ENCODE measurements around the gene LTBP4.

The LTBP4 gene

DNA sequence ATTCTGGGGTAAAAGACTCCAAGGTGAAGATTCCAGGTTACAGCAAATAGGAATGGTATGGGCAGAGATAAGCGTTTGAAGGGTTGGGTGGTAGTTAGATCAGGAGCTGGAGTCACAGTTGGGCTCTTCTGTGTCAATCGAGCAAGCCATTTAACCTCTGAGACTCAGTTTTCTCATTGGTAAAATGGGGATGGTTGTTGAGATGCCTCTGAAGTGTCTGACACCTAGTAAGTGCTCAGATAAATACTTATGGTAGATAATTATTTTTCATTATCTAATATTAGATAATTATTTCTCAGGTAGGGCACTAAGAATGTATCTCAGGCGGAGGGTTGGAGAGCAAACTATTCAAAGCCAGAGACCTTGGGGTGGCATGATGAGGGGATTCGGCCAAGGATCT lies 7.8 kb downstream of the LTBP4 start:
- no peak overlapping the region; a peak in 1 of 4 replicates for H3K4me3 ChIP-seq (ENCODE audit: low read depth in 1 of 2, low read length in 2 of 2)
- no peak overlapping the region for H3K27ac ChIP-seq (ENCODE audit: low read length)
- H2AFZ ChIP-seq (ENCODE audit: low read depth, low read length) = no peak overlapping the region
- no peaks in the 10 kb centered on the region for H3K9me3 ChIP-seq (ENCODE audit: insufficient read depth, low read length, severe bottlenecking)
- H3K27me3 ChIP-seq (ENCODE audit: insufficient read depth, low read length, poor library complexity) = peaks cover 12% of the 10 kb centered on the region
- DNase-seq = no peak
- ATAC-seq (ENCODE audit: insufficient read depth, low read depth) = no peak
- TF ChIP-seq, protein P1, sequence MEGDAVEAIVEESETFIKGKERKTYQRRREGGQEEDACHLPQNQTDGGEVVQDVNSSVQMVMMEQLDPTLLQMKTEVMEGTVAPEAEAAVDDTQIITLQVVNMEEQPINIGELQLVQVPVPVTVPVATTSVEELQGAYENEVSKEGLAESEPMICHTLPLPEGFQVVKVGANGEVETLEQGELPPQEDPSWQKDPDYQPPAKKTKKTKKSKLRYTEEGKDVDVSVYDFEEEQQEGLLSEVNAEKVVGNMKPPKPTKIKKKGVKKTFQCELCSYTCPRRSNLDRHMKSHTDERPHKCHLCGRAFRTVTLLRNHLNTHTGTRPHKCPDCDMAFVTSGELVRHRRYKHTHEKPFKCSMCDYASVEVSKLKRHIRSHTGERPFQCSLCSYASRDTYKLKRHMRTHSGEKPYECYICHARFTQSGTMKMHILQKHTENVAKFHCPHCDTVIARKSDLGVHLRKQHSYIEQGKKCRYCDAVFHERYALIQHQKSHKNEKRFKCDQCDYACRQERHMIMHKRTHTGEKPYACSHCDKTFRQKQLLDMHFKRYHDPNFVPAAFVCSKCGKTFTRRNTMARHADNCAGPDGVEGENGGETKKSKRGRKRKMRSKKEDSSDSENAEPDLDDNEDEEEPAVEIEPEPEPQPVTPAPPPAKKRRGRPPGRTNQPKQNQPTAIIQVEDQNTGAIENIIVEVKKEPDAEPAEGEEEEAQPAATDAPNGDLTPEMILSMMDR (IDR thresholded peaks at IDR 0.05; ENCODE audit: borderline replicate concordance, extremely low read depth, low read length, poor library complexity, severe bottlenecking) = no peak
- TF ChIP-seq EZH2 (IDR thresholded peaks at IDR 0.05; ENCODE audit: borderline replicate concordance, low read depth, low read length, severe bottlenecking) = no peak
- H3K79me2 ChIP-seq (ENCODE audit: insufficient read depth, low read length) = no peaks in the 10 kb centered on the region
- H3K36me3 ChIP-seq (ENCODE audit: insufficient read depth, low read length) = no peaks in the 10 kb centered on the region
- H3K4me2 ChIP-seq (ENCODE audit: insufficient read depth, low read length) = no peak overlapping the region
- H3K9ac ChIP-seq (ENCODE audit: low read depth, low read length) = no peak overlapping the region
- H3K4me1 ChIP-seq (ENCODE audit: insufficient read depth, low read length) = peaks cover 36% of the 10 kb centered on the region
- H4K20me1 ChIP-seq (ENCODE audit: insufficient read depth, low read length) = peaks cover 3% of the 10 kb centered on the region; the same call in 1 of the 2 replicates

DNA sequence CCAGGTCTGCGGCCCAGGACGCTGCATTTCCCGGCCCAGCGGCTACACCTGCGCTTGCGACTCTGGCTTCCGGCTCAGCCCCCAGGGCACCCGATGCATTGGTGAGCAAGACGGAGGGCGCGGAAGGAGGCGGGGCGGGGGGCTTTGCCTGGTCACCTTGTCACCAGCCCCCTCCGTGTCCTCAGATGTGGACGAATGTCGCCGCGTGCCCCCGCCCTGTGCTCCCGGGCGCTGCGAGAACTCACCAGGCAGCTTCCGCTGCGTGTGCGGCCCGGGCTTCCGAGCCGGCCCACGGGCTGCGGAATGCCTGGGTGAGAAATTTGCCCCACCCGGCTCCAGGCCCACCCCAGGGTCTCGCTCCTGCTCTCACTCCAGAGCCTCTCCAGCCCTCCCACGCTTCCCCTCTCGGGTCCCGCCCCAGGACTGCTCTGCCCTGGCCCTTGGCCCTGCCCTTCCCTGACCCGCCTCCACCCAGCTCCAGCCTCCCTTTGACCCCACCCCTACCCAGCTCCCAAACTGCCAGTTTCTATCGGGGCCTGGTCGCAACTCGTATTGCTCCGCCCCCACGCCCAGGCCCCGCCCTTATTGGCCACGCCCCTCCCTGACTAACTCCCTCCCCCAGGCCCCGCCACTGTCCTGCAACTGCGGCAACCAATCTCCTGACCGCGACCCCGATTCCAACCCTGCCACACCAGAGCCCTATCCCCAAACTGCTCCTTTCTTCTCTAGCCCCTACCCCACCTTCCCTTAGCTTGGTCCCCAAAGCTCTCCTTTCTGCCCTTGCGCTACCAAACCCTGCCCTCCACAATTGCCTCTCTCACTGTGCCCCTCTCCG lies 8.6 kb downstream of the LTBP4 start:
- 0 out of 2 replicates have a peak overlapping the region, but pooled peaks have one; percentile 16 for H2AFZ ChIP-seq (ENCODE audit: low read depth, low read length)
- peak overlapping the region; percentile 44; the same call in 1 of the 2 replicates for H3K4me2 ChIP-seq (ENCODE audit: insufficient read depth, low read length)
- no peak for TF ChIP-seq EZH2 (IDR thresholded peaks at IDR 0.05; ENCODE audit: borderline replicate concordance, low read depth, low read length, severe bottlenecking)
- TF ChIP-seq, protein P1 (IDR thresholded peaks at IDR 0.05; ENCODE audit: borderline replicate concordance, extremely low read depth, low read length, poor library complexity, severe bottlenecking) = no peak
- DNase-seq (peak; percentile 53), ATAC-seq (ENCODE audit: insufficient read depth, low read depth) (peak; percentile 25; the same call in 2 of the 3 replicates)
- H4K20me1 ChIP-seq (ENCODE audit: insufficient read depth, low read length) = peaks cover under 1% of the 10 kb centered on the region; the same call in 1 of the 2 replicates
- H3K36me3 ChIP-seq (ENCODE audit: insufficient read depth, low read length) = no peaks in the 10 kb centered on the region
- peaks cover 12% of the 10 kb centered on the region for H3K27me3 ChIP-seq (ENCODE audit: insufficient read depth, low read length, poor library complexity)
- no peak overlapping the region for H3K27ac ChIP-seq (ENCODE audit: low read length)
- H3K4me3 ChIP-seq (ENCODE audit: low read depth in 1 of 2, low read length in 2 of 2) = no peak overlapping the region; a peak in 1 of 4 replicates
- H3K79me2 ChIP-seq (ENCODE audit: insufficient read depth, low read length) = no peaks in the 10 kb centered on the region
- H3K4me1 ChIP-seq (ENCODE audit: insufficient read depth, low read length) = peaks cover 28% of the 10 kb centered on the region
- H3K9me3 ChIP-seq (ENCODE audit: insufficient read depth, low read length, severe bottlenecking) = no peaks in the 10 kb centered on the region
- H3K9ac ChIP-seq (ENCODE audit: low read depth, low read length) = no peak overlapping the region; the same call in 1 of the 2 replicates

DNA sequence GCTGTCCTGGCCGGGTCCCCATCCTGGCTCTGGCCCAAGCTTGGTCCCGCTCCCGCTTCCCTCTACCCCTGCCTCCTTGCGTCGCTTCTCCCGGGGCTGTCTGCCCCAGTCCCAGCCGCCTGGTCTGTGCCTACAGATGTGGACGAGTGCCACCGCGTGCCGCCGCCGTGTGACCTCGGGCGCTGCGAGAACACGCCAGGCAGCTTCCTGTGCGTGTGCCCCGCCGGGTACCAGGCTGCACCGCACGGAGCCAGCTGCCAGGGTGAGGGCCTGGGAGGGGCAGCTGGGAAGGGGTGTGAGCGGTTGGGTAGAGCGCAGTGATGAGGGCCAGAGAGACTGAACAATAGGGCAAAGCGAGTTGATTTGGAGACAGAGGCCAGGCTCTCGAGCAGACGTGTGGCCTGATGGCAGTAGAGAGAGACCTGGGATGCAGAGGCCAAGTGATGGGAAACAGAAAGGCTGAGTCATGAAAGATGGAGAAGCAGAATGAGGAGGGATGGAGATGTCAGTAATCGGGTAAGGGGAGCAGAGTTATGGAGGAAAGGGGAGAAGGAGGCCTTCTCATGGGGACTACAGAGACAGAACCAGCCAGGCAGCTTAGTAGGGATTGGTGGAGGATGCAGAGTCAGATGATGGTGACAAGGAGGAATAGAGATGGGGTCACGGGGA lies 9.4 kb downstream of the LTBP4 start:
- Histone ChIP-seq H3K79me2 (ENCODE audit: insufficient read depth, low read length) (no peaks in the 10 kb centered on the region), H3K27me3 (ENCODE audit: insufficient read depth, low read length, poor library complexity) (peaks cover 10% of the 10 kb centered on the region), H3K4me1 (ENCODE audit: insufficient read depth, low read length) (peaks cover 21% of the 10 kb centered on the region), H4K20me1 (ENCODE audit: insufficient read depth, low read length) (no peaks in the 10 kb centered on the region), H2AFZ (ENCODE audit: low read depth, low read length) (no peak overlapping the region), H3K4me2 (ENCODE audit: insufficient read depth, low read length) (no peak overlapping the region), H3K4me3 (ENCODE audit: low read depth in 1 of 2, low read length in 2 of 2) (no peak overlapping the region), H3K27ac (ENCODE audit: low read length) (no peak overlapping the region), H3K36me3 (ENCODE audit: insufficient read depth, low read length) (no peaks in the 10 kb centered on the region), H3K9ac (ENCODE audit: low read depth, low read length) (no peak overlapping the region), H3K9me3 (ENCODE audit: insufficient read depth, low read length, severe bottlenecking) (no peaks in the 10 kb centered on the region)
- TF ChIP-seq EZH2 (IDR thresholded peaks at IDR 0.05; ENCODE audit: borderline replicate concordance, low read depth, low read length, severe bottlenecking) = no peak
- TF ChIP-seq, protein P1 (IDR thresholded peaks at IDR 0.05; ENCODE audit: borderline replicate concordance, extremely low read depth, low read length, poor library complexity, severe bottlenecking) = no peak
- peak; percentile 18 for DNase-seq
- peak; percentile 27; the same call in 2 of the 3 replicates for ATAC-seq (ENCODE audit: insufficient read depth, low read depth)
